Measurements from ENCODE around the gene PRDX5.

GRCh38 chr11:64340671-64341335 lies 22.9 kb downstream of the PRDX5 start:
- TF ChIP-seq CTCF (IDR thresholded peaks at IDR 0.05) (no peak), POLR2A (IDR thresholded peaks at IDR 0.05) (no peak)

All from testis (tissue), 2 donors.